ENCODE data around the gene FBXW2. TPM values are rescaled to one million over a fixed set of nuclear protein-coding genes. Genes with fewer than 3 reads are reported as not detected.

The FBXW2 gene
- total RNA-seq, 1 donor from 2014 or later: 72.9 TPM

DNA sequence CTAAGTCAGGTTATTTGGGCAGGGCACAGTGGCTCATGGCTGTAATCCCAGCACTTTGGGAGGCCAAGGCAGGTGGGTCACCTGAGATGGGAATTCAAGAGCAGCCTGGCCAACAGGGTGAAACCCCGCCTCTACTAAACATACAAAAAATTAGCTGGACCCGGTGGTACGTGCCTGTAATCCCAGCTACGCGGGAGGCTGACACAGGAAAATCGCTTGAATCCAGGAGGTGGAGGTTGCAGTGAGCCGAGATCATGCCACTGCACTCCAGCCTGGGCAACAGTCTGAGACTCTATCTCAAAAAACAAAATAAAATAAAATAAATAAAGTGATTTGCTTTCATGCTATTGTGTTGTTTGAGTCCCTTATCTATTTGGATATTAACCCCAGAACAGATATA is 8.2 kb upstream of the FBXW2 start:
- TF ChIP-seq, protein P1, sequence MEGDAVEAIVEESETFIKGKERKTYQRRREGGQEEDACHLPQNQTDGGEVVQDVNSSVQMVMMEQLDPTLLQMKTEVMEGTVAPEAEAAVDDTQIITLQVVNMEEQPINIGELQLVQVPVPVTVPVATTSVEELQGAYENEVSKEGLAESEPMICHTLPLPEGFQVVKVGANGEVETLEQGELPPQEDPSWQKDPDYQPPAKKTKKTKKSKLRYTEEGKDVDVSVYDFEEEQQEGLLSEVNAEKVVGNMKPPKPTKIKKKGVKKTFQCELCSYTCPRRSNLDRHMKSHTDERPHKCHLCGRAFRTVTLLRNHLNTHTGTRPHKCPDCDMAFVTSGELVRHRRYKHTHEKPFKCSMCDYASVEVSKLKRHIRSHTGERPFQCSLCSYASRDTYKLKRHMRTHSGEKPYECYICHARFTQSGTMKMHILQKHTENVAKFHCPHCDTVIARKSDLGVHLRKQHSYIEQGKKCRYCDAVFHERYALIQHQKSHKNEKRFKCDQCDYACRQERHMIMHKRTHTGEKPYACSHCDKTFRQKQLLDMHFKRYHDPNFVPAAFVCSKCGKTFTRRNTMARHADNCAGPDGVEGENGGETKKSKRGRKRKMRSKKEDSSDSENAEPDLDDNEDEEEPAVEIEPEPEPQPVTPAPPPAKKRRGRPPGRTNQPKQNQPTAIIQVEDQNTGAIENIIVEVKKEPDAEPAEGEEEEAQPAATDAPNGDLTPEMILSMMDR (IDR thresholded peaks at IDR 0.05): no peak
- DNase-seq (ENCODE audit: low spot score): no peak
- Mint-ChIP-seq H3K36me3 (ENCODE audit: low read depth) (peaks cover 8% of the 10 kb centered on the region), H3K9me3 (ENCODE audit: low read depth) (peaks cover 15% of the 10 kb centered on the region), H3K27ac (ENCODE audit: unreplicated experiment) (no peak overlapping the region), H3K4me1 (ENCODE audit: low read depth) (no peaks in the 10 kb centered on the region), H3K27me3 (ENCODE audit: low read depth) (no peaks in the 10 kb centered on the region), H3K4me3 (ENCODE audit: unreplicated experiment) (no peak overlapping the region)

DNA sequence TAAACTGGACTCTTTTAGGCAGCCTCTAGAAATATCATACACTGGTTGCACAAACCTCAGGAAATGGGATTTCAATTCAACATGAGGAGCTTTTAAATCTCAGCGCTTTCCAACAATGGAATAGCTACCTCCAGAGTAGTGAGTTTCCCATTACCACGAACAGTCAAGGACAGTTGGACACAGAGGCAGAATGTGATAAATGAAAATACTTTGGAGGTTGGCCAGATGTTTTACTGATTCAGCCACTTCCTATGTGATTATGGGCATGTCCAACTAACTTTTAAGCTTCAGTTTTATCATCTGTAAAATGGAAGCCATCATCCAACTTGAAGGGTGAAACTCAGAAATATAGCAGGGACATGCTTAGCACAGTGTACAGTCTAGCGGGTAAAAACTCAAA is 2.1 kb downstream of the FBXW2 start:
- Mint-ChIP-seq H3K36me3 (ENCODE audit: low read depth) (peaks cover 11% of the 10 kb centered on the region), H3K27ac (ENCODE audit: unreplicated experiment) (no peak overlapping the region), H3K4me3 (ENCODE audit: unreplicated experiment) (no peak overlapping the region), H3K27me3 (ENCODE audit: low read depth) (no peaks in the 10 kb centered on the region), H3K4me1 (ENCODE audit: low read depth) (peaks cover 43% of the 10 kb centered on the region), H3K9me3 (ENCODE audit: low read depth) (no peaks in the 10 kb centered on the region)
- TF ChIP-seq, protein P1 (IDR thresholded peaks at IDR 0.05): no peak
- DNase-seq (ENCODE audit: low spot score): no peak

DNA sequence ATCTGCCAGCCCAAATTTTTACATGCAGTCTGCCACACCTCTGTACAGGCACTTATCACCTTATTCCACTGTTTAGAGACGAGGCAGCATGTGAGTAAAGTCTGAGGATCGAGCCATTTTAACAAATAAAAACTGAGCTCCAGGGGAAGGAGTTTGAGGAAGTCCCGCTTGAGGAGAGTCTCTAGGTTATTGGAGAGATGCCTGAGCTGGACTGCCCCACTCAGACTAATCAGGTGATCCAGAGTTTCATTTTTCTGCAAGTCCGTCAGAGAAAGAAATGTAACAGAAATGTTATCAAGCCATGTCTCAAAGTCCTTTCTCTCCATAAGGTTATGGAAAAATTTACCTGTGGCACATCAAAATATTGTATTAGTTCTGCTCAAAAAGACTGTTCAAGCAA is 5.3 kb downstream of the FBXW2 start:
- Mint-ChIP-seq H3K27ac (ENCODE audit: unreplicated experiment) (no peak overlapping the region), H3K27me3 (ENCODE audit: low read depth) (no peaks in the 10 kb centered on the region), H3K4me1 (ENCODE audit: low read depth) (peaks cover 50% of the 10 kb centered on the region), H3K9me3 (ENCODE audit: low read depth) (no peaks in the 10 kb centered on the region), H3K36me3 (ENCODE audit: low read depth) (peaks cover 16% of the 10 kb centered on the region), H3K4me3 (ENCODE audit: unreplicated experiment) (no peak overlapping the region)
- TF ChIP-seq, protein P1 (IDR thresholded peaks at IDR 0.05): no peak
- no peak for DNase-seq (ENCODE audit: low spot score)

DNA sequence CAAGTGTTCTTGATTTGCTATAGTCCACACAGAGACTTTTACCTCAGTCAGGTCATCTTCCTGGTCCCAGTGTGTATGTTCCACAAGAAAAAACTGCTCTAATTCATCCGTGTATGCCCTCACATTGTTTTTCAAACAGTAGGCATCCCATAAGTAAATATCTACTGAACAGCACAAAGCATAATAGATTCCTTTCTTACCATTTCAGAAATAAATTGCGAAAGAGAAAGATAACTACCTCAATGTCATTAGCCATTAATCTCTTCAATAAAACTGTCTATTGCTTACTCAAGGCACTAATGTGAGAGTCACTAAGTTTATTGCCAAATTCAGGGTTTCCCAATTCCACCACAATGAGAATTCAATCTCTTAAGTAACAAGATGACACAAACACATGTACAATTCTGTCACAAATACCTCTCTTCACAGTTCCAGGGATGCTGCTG is 9.6 kb downstream of the FBXW2 start:
- DNase-seq (ENCODE audit: low spot score): no peak

DNA sequence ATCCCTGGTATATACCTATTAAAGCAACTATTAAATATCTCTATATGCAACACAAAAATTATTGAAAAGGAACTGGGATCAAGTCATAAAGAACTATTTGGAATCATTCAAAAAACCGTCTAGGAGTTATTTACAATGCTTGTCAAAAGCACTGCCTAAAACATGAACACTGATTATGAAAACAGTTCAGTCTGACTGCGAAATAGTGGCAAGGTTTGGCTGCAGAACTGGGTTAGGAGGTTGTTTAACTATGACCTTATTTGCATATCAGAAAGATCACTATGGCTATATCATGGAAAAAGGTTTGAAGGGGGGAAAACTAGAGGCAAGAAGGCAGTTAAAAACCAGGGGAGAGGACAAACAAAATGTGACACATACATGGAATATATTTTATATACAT is 12.0 kb downstream of the FBXW2 start:
- Mint-ChIP-seq H3K4me3 (ENCODE audit: unreplicated experiment) (no peak overlapping the region), H3K36me3 (ENCODE audit: low read depth) (peaks cover 25% of the 10 kb centered on the region), H3K4me1 (ENCODE audit: low read depth) (peaks cover 17% of the 10 kb centered on the region), H3K27ac (ENCODE audit: unreplicated experiment) (no peak overlapping the region), H3K9me3 (ENCODE audit: low read depth) (no peaks in the 10 kb centered on the region), H3K27me3 (ENCODE audit: low read depth) (no peaks in the 10 kb centered on the region)
- no peak for DNase-seq (ENCODE audit: low spot score)
- TF ChIP-seq, protein P1 (IDR thresholded peaks at IDR 0.05): no peak

More for the DNA sequence above, 9.6 kb downstream of the FBXW2 start:
- H3K9me3 Mint-ChIP-seq (ENCODE audit: low read depth): no peaks in the 10 kb centered on the region
- H3K4me3 Mint-ChIP-seq (ENCODE audit: unreplicated experiment): no peak overlapping the region
- H3K36me3 Mint-ChIP-seq (ENCODE audit: low read depth): peaks cover 20% of the 10 kb centered on the region
- peaks cover 21% of the 10 kb centered on the region for H3K4me1 Mint-ChIP-seq (ENCODE audit: low read depth)
- no peak overlapping the region for H3K27ac Mint-ChIP-seq (ENCODE audit: unreplicated experiment)
- TF ChIP-seq, protein P1 (IDR thresholded peaks at IDR 0.05): no peak
- H3K27me3 Mint-ChIP-seq (ENCODE audit: low read depth): no peaks in the 10 kb centered on the region

Measured in chondrocyte (in vitro differentiated cells).